ENCODE measurements around the gene HIBADH.

HIBADH gene

DNA sequence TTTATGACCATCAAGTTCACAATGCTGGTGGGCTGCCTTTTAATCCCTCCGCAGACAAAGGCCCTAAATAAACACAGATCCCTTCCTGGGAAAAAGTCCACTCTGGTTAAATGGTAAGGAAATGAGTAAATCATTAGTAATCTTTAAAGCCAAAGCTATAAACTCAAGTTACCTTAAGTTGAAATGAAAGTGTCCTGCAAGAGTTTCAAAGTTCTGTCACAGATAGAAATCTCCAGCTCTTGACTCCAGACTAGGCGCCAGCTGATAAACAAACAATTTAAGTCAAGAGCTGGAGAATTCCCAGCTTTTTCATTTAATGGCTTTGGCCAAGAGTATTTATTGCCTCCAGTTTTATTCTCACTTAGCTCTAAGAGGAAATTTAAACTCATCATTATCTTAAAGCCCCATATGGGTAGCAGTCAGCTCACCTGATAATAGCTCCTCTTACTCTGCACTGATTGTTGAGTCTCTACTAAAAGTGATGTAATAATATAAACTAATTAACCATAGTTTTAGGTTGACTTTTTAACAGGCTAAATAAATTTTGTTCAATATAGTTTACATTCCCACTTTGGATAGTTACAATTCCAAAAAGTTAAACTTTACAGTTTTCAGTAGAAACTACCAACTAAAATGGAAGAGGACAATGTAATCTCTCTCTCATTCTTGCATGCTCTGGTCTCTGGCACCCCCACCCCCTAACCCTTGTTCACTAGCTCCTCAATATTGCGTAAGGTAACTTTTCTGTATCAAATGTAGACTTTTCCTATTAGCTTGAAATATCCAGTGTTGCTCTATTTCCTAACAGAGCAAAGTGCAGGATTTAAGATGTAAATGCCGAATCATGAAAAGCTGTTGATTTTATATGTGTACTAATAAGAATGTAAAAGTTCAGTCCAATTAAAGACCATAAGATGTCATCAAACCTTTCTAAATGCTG is 56.1 kb downstream of the HIBADH start (continued):
- TF ChIP-seq, protein P1, sequence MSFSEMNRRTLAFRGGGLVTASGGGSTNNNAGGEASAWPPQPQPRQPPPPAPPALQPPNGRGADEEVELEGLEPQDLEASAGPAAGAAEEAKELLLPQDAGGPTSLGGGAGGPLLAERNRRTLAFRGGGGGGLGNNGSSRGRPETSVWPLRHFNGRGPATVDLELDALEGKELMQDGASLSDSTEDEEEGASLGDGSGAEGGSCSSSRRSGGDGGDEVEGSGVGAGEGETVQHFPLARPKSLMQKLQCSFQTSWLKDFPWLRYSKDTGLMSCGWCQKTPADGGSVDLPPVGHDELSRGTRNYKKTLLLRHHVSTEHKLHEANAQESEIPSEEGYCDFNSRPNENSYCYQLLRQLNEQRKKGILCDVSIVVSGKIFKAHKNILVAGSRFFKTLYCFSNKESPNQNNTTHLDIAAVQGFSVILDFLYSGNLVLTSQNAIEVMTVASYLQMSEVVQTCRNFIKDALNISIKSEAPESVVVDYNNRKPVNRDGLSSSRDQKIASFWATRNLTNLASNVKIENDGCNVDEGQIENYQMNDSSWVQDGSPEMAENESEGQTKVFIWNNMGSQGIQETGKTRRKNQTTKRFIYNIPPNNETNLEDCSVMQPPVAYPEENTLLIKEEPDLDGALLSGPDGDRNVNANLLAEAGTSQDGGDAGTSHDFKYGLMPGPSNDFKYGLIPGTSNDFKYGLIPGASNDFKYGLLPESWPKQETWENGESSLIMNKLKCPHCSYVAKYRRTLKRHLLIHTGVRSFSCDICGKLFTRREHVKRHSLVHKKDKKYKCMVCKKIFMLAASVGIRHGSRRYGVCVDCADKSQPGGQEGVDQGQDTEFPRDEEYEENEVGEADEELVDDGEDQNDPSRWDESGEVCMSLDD (tag by site-specific recombination; IDR thresholded peaks at IDR 0.05) = no peak
- TF ChIP-seq ZSCAN30 (tag by site-specific recombination; IDR thresholded peaks at IDR 0.05) = peak; percentile 37; the same call in 1 of the 2 replicates
- TF ChIP-seq ZNF623 (tag by site-specific recombination; IDR thresholded peaks at IDR 0.05) = no peak
- peak; percentile 61; the same call in 1 of the 2 replicates for TF ChIP-seq MZF1 (tag by site-specific recombination; IDR thresholded peaks at IDR 0.05; ENCODE audit: borderline replicate concordance)
- TF ChIP-seq HOXC10 (CRISPR knock-in tag; IDR thresholded peaks at IDR 0.05) = no peak
- TF ChIP-seq, protein P2, sequence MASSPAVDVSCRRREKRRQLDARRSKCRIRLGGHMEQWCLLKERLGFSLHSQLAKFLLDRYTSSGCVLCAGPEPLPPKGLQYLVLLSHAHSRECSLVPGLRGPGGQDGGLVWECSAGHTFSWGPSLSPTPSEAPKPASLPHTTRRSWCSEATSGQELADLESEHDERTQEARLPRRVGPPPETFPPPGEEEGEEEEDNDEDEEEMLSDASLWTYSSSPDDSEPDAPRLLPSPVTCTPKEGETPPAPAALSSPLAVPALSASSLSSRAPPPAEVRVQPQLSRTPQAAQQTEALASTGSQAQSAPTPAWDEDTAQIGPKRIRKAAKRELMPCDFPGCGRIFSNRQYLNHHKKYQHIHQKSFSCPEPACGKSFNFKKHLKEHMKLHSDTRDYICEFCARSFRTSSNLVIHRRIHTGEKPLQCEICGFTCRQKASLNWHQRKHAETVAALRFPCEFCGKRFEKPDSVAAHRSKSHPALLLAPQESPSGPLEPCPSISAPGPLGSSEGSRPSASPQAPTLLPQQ (tag by site-specific recombination; IDR thresholded peaks at IDR 0.05) = no peak
- TF ChIP-seq, protein P3, sequence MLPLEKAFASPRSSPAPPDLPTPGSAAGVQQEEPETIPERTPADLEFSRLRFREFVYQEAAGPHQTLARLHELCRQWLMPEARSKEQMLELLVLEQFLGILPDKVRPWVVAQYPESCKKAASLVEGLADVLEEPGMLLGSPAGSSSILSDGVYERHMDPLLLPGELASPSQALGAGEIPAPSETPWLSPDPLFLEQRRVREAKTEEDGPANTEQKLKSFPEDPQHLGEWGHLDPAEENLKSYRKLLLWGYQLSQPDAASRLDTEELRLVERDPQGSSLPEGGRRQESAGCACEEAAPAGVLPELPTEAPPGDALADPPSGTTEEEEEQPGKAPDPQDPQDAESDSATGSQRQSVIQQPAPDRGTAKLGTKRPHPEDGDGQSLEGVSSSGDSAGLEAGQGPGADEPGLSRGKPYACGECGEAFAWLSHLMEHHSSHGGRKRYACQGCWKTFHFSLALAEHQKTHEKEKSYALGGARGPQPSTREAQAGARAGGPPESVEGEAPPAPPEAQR (tag by site-specific recombination; IDR thresholded peaks at IDR 0.05) = no peak
- no peak for TF ChIP-seq ZNF473 (tag by site-specific recombination; IDR thresholded peaks at IDR 0.05)
- TF ChIP-seq, protein P4, sequence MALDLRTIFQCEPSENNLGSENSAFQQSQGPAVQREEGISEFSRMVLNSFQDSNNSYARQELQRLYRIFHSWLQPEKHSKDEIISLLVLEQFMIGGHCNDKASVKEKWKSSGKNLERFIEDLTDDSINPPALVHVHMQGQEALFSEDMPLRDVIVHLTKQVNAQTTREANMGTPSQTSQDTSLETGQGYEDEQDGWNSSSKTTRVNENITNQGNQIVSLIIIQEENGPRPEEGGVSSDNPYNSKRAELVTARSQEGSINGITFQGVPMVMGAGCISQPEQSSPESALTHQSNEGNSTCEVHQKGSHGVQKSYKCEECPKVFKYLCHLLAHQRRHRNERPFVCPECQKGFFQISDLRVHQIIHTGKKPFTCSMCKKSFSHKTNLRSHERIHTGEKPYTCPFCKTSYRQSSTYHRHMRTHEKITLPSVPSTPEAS (tag by site-specific recombination; IDR thresholded peaks at IDR 0.05) = peak; percentile 13; the same call in 1 of the 2 replicates
- TF ChIP-seq, protein P5, sequence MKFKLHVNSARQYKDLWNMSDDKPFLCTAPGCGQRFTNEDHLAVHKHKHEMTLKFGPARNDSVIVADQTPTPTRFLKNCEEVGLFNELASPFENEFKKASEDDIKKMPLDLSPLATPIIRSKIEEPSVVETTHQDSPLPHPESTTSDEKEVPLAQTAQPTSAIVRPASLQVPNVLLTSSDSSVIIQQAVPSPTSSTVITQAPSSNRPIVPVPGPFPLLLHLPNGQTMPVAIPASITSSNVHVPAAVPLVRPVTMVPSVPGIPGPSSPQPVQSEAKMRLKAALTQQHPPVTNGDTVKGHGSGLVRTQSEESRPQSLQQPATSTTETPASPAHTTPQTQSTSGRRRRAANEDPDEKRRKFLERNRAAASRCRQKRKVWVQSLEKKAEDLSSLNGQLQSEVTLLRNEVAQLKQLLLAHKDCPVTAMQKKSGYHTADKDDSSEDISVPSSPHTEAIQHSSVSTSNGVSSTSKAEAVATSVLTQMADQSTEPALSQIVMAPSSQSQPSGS (tag by site-specific recombination; IDR thresholded peaks at IDR 0.05; ENCODE audit: low read depth) = peak; percentile 48; the same call in 1 of the 2 replicates
- peak; percentile 60 for TF ChIP-seq ZNF596 (tag by site-specific recombination; IDR thresholded peaks at IDR 0.05)
- TF ChIP-seq ZNF701 (tag by site-specific recombination; IDR thresholded peaks at IDR 0.05) = no peak
- TF ChIP-seq BCL11A (tag by site-specific recombination; IDR thresholded peaks at IDR 0.05; ENCODE audit: low read depth) = peak; percentile 70; the same call in 1 of the 2 replicates
- TF ChIP-seq ZFHX2 (tag by site-specific recombination; conservative IDR thresholded peaks at IDR 0.05) = no peak
- TF ChIP-seq, protein P6, sequence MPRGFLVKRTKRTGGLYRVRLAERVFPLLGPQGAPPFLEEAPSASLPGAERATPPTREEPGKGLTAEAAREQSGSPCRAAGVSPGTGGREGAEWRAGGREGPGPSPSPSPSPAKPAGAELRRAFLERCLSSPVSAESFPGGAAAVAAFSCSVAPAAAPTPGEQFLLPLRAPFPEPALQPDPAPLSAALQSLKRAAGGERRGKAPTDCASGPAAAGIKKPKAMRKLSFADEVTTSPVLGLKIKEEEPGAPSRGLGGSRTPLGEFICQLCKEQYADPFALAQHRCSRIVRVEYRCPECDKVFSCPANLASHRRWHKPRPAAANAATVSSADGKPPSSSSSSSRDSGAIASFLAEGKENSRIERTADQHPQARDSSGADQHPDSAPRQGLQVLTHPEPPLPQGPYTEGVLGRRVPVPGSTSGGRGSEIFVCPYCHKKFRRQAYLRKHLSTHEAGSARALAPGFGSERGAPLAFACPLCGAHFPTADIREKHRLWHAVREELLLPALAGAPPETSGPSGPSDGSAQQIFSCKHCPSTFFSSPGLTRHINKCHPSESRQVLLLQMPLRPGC (tag by site-specific recombination; IDR thresholded peaks at IDR 0.05) = 0 out of 2 replicates have a peak, but pooled peaks have one; percentile 25
- no peak for TF ChIP-seq ZNF302 (tag by site-specific recombination; IDR thresholded peaks at IDR 0.05; ENCODE audit: low read depth)
- TF ChIP-seq ZNF658 (tag by site-specific recombination; IDR thresholded peaks at IDR 0.05) = no peak
- TF ChIP-seq ZNF174 (tag by site-specific recombination; IDR thresholded peaks at IDR 0.05) = no peak
- TF ChIP-seq, protein P7, sequence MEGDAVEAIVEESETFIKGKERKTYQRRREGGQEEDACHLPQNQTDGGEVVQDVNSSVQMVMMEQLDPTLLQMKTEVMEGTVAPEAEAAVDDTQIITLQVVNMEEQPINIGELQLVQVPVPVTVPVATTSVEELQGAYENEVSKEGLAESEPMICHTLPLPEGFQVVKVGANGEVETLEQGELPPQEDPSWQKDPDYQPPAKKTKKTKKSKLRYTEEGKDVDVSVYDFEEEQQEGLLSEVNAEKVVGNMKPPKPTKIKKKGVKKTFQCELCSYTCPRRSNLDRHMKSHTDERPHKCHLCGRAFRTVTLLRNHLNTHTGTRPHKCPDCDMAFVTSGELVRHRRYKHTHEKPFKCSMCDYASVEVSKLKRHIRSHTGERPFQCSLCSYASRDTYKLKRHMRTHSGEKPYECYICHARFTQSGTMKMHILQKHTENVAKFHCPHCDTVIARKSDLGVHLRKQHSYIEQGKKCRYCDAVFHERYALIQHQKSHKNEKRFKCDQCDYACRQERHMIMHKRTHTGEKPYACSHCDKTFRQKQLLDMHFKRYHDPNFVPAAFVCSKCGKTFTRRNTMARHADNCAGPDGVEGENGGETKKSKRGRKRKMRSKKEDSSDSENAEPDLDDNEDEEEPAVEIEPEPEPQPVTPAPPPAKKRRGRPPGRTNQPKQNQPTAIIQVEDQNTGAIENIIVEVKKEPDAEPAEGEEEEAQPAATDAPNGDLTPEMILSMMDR (tag by site-specific recombination; IDR thresholded peaks at IDR 0.05) = no peak
- peak; percentile 96 for TF ChIP-seq FEZF1 (tag by site-specific recombination; IDR thresholded peaks at IDR 0.05)
- TF ChIP-seq, protein P8, sequence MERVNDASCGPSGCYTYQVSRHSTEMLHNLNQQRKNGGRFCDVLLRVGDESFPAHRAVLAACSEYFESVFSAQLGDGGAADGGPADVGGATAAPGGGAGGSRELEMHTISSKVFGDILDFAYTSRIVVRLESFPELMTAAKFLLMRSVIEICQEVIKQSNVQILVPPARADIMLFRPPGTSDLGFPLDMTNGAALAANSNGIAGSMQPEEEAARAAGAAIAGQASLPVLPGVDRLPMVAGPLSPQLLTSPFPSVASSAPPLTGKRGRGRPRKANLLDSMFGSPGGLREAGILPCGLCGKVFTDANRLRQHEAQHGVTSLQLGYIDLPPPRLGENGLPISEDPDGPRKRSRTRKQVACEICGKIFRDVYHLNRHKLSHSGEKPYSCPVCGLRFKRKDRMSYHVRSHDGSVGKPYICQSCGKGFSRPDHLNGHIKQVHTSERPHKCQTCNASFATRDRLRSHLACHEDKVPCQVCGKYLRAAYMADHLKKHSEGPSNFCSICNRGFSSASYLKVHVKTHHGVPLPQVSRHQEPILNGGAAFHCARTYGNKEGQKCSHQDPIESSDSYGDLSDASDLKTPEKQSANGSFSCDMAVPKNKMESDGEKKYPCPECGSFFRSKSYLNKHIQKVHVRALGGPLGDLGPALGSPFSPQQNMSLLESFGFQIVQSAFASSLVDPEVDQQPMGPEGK (tag by site-specific recombination; IDR thresholded peaks at IDR 0.05) = peak; percentile 12; the same call in 1 of the 2 replicates
- no peak for TF ChIP-seq ZNF221 (tag by site-specific recombination; IDR thresholded peaks at IDR 0.05; ENCODE audit: borderline replicate concordance)
- no peak; the same call in 1 of the 2 replicates for TF ChIP-seq ZBTB1 (tag by site-specific recombination; IDR thresholded peaks at IDR 0.05)

Data from HEK293 (cell line).